HG02981 (cell line): ENCODE measurements around the gene FXYD7.

Experiments used
- ATAC-seq: cut with Tn5 transposase; IDR thresholded peaks from one replicate; pipeline ENCODE4 v1.9.1; 2021; ENCODE audit warnings: mild to moderate bottlenecking, moderate library complexity; ENCODE audit not compliant: unreplicated experiment

The FXYD7 gene

GRCh38 chr19:35162471-35163326 is 19.6 kb downstream of the FXYD7 start:
- no peak for ATAC-seq

DNA sequence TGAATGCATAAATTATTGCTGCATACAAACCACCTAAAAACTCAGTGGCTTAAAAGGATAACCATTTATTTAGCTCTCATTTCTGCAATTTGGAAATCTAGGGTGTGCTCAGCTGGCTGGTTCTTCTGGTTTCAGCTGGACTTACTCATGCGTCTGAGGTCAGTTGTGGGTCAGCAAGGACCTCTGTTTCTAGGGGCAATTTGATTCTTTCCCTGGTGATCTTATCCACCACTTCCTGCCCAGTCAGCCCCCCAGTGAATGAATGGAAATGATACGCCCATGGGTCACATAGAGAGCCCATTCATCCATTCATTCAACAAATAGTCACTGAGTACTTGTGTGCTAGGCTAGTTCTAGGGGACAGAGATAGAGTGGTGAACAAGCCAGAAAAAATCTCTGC is 21.4 kb downstream of the FXYD7 start:
- no peak for ATAC-seq

- ATAC-seq = no peak
These were observed 22.4 kb downstream of the FXYD7 start for GRCh38 chr19:35165200-35166058.

GRCh38 chr19:35166100-35167063 is 23.3 kb downstream of the FXYD7 start:
- ATAC-seq = no peak

GRCh38 chr19:35167251-35168119 is 24.4 kb downstream of the FXYD7 start:
- no peak for ATAC-seq

DNA sequence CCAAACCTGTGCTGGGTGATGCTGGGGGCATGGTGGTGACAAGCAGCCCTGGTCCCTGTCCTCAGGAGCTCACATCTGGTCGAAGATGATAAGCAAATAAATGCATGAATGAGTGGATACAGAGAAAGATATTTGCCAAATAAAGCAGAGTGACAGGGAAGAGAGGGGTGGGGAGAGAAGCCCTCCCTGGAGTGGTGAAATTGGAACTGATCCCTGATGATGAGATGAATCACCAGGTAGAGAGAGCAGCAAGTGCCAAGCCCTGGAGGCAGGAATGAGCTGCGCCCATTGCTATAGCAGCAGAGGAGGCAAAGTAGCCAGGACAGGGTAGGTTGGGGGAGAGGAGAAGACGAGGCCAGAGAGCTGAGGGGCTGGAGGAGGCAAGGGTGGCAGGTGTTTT is 25.1 kb downstream of the FXYD7 start:
- no peak for ATAC-seq

DNA sequence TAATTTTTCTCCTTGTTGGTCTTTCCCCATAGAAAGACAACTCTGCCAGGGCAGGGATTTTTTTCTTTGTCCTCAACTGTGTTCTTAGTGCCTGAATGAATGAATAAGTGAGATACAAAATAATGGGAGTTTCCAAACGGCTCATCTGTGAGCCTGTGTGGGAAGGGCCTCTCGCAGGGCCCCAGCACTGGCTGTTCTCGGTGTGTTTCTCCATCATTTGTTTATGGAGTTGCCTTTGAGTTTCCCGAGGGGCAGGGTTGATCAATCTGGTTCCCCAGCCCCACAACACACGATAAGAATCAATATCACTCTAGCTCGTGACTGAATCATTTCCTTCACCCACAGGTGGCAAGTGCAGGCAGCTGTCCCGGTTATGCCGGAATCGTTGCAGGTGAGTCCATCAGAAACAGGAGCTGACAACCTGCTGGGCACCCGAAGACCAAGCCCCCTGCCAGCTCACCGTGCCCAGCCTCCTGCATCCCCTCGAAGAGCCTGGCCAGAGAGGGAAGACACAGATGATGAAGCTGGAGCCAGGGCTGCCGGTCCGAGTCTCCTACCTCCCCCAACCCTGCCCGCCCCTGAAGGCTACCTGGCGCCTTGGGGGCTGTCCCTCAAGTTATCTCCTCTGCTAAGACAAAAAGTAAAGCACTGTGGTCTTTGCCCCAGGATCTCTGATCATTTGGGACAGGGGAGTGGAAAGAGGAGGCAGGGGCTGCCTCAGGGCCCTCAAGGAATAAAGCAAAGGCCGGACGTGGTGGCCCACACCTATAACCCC is 26.4 kb downstream of the FXYD7 start:
- no peak for ATAC-seq

DNA sequence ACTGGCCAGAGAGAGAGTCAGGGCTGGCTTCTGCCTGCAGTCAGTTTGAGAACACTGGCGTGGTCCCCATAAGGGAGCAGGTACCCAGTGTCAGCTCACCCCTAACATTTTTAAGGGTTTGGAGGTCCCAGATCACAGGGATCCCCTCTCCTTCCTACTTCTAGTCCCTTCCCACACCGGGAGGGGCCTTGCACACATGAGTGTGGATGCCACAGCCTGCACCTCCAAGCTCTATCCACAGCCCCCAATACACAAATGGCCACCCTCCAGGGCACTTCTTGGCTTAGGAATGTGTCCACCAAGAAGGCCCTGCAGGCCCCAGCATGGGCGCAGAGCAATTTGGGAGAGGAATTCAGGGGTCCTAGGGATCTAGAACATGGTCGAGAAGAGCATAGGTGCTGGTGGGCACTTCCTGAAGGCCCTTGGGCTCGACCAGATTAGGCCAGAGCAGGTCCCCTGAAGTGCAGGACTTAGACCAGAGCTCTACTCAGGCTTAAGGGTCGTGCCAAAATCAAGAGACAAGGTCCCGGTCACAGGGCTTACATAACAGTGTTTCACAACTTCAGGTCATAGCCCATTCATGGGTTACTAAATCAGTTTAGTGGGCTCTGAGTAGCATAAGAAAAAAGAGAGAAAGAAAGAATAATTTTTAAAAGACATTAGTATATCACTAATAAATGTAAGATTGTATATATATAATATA is 27.5 kb downstream of the FXYD7 start:
- ATAC-seq = no peak

- no peak for ATAC-seq
These were observed 28.7 kb downstream of the FXYD7 start for GRCh38 chr19:35171730-35172129.

DNA sequence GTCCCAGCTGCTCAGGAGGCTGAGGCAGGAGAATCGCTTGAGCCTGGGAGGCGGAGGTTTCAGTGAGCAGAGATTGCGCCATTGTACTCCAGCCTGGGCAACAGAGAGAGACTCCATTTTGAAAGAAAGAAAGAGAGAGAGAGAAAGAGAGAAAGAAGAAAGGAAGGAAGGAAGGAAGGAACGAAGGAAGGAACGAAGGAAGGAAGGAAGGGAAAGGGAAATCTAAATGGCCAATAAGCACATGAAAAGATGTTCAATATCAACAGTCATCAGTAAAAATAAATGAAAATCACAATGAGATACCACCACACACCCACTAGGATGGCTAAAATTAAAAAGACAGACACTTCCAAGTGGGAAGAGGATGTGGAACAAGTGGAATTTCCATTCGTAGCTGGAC is 31.2 kb downstream of the FXYD7 start:
- ATAC-seq = no peak

GRCh38 chr19:35176181-35176570 is 33.1 kb downstream of the FXYD7 start:
- ATAC-seq = no peak

DNA sequence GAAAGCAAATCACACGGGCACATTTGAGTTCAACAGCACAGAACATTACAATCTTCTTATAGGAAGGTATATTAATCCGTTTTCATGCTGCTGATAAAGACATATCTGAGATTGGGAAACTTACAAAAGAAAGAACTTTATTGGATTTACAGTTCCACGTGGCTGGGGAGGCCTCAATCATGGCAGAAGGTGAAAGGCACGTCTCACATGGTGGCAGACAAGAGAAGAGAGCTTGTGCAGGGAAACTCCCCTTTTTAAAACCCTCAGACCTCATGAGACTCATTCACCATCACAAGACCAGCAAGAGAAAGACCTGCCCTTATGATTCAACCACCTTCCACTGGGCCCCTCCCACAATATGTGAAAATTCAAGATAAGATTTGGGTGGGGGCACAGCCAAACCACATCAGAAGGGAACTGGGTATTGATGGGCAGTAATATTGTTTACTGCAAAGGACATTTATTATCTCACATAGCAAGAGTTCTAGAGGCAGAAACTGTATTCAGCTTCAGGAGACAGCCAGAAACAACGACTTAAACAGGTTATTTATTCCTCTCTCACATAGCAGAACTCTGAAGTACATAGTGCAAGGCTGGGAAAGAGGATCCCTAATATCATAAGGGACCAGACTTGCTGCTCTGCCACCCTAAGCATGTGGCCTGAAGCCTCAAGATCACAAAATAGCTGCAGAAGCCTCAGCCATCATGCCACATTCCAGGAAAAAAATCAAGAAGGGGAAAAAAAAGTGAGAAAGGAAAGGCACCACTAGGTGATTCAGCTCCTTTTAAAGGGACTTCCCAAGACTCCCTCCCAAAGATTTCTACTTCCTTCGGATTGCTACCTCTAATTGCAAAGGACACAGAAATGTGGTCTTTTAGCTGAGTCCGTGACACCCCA is 34.6 kb downstream of the FXYD7 start:
- no peak for ATAC-seq

GRCh38 chr19:35178701-35179100 is 35.6 kb downstream of the FXYD7 start:
- no peak for ATAC-seq

GRCh38 chr19:35179830-35180229 is 36.8 kb downstream of the FXYD7 start:
- no peak for ATAC-seq

DNA sequence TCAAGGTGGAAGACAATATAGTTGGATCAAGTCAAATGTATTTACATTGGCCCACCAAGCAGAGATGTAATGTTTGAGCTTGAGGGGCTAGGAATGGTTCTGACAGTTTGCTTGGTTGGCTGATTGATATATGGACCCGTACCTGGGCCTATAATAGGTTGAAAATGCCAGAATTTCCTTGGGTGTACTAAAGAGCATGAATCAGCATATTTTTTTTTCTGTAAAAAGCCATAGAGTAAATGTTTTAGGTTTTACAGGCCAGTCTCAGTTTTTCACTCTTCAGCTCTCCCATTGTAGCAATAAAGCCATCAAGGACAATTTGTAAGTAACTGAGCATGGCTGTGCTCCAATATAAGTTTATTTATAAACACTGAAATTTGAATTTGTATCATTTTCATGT is 38.3 kb downstream of the FXYD7 start:
- no peak for ATAC-seq

GRCh38 chr19:35184267-35184666 is 41.2 kb downstream of the FXYD7 start:
- ATAC-seq = no peak

GRCh38 chr19:35184884-35185283 is 41.8 kb downstream of the FXYD7 start:
- ATAC-seq = no peak
